Fibroblast of pulmonary artery (primary cell): ENCODE results near the gene FUT2.
A peak's percentile ranks its signal among the peaks of the same experiment; 100 is the strongest.
"Not testable (repeated sequence)": the region's sequence is repeated elsewhere in the genome, so short reads cannot be mapped to it uniquely, and the experiment has no call there.

Source experiments
- DNase-seq: peaks from one replicate; pipeline ENCODE4 v3.0.0-alpha.2; 2010; ENCODE audit warnings: low read depth
- H3K4me3 ChIP-seq: replicated peaks from 2 replicates; pipeline ENCODE4 v1.5.1; 2011; ENCODE audit warnings: low read depth, mild to moderate bottlenecking, control low read depth, low read length, moderate library complexity
- CTCF ChIP-seq: IDR thresholded peaks from 2 replicates; pipeline ENCODE4 v1.5.1; 2011; ENCODE audit warnings: mild to moderate bottlenecking, control low read depth, low read length, inconsistent platforms; ENCODE audit errors: missing control alignments

Gene FUT2

DNA sequence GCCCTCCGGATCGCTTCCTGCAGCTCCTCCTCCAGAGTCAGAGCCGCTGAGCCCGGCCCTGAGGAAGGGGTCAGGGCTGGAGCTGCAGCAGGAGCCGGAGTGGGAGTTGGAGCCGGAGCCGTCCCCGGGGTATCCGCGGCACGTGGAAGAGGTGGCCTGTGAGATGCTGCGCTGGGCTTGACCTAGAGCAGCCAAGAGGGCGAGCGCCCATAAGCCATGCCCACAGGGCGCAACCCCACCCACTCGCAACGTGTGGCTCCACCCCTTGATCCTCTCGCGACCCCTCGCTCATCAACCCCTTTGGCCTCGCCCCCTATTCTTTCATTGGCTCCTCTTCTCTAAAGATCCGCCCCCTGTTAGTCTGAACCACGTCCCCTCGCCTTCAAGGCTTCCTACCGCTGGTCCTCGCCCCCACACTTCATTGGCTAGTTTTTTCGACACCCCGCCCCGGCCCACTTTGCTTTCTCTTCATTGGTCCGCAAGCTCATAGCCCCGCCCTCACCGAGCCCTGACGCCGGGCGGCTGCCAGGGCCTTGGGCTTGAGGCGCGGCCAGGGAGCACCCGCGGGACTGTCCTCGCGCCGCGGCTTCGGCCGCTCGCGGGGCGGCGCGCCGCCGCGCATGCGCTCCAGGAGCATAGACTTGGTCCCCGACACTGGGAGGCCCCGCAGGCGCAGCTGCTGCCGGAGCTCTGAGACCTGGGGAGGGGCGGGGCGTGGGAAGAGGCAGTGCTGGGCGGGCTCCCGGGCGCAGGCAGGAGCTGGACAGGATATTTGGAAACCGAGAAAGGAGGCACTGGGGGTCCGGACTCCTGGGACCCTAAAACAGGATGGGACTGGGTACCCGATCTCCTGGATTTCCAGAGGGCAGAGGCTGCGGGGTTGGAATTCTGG lies 18.3 kb downstream of the FUT2 start:
- peak overlapping the region; percentile 79 for H3K4me3 ChIP-seq
- TF ChIP-seq CTCF = no peak
- DNase-seq = peak; percentile 100

GRCh38 chr19:48714759-48715675 lies 19.2 kb downstream of the FUT2 start:
- no peak for TF ChIP-seq CTCF
- peak overlapping the region; percentile 71 for H3K4me3 ChIP-seq
- DNase-seq = no peak

GRCh38 chr19:48715681-48716171 lies 20.0 kb downstream of the FUT2 start:
- peak overlapping the region; percentile 71 for H3K4me3 ChIP-seq
- TF ChIP-seq CTCF = no peak
- DNase-seq = no peak

- no peak for TF ChIP-seq CTCF
- DNase-seq = peak; percentile 73
- peak overlapping the region; percentile 43 for H3K4me3 ChIP-seq
Observed at GRCh38 chr19:48716562-48717291, 21.0 kb downstream of the FUT2 start.

DNA sequence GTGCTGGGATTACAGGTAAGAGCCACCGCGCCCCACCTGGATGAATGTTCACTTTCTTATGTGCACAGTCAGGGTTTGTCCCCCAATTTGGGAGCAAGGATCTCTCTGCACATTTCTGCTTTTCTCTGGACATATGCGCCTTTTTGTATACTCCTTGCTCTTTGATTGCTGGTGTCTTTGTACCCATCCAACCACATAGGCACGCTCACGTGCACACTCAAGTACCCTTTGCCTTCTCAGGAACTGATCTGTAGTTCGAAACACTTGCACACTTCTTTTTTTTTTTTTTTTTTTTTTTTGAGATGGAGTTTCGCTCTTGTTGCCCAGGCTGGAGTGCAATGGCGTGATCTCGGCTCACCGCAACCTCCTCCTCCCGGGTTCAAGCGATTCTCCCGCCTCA lies 22.3 kb downstream of the FUT2 start:
- not testable (repeated sequence) for DNase-seq, H3K4me3 ChIP-seq

- TF ChIP-seq CTCF = no peak
- DNase-seq = no peak
- no peak overlapping the region for H3K4me3 ChIP-seq
Observed at GRCh38 chr19:48718711-48719231, 23.0 kb downstream of the FUT2 start.
